ENCODE results near the gene SEMA5A.

The SEMA5A gene

GRCh38 chr5:9230355-9230754 lies 315.5 kb downstream of the SEMA5A start:
- no peak for DNase-seq (ENCODE audit: low read depth in 2 of 3, low spot score in 2 of 3)

- no peak for DNase-seq (ENCODE audit: low read depth in 2 of 3, low spot score in 2 of 3)
These were observed 319.8 kb downstream of the SEMA5A start for GRCh38 chr5:9226016-9226536.

GRCh38 chr5:9222054-9222976 lies 323.6 kb downstream of the SEMA5A start:
- no peak for DNase-seq (ENCODE audit: low read depth in 2 of 3, low spot score in 2 of 3)

- no peak for DNase-seq (ENCODE audit: low read depth in 2 of 3, low spot score in 2 of 3)
These were observed 327.5 kb downstream of the SEMA5A start for GRCh38 chr5:9218358-9218757.

- DNase-seq (ENCODE audit: low read depth in 2 of 3, low spot score in 2 of 3) = no peak
These were observed 333.3 kb downstream of the SEMA5A start for GRCh38 chr5:9212605-9213004.

GRCh38 chr5:9209846-9210492 lies 335.9 kb downstream of the SEMA5A start:
- DNase-seq (ENCODE audit: low read depth in 2 of 3, low spot score in 2 of 3) = no peak

GRCh38 chr5:9207817-9208418 lies 338.0 kb downstream of the SEMA5A start:
- no peak for DNase-seq (ENCODE audit: low read depth in 2 of 3, low spot score in 2 of 3)

- DNase-seq (ENCODE audit: low read depth in 2 of 3, low spot score in 2 of 3) = no peak
These were observed 343.2 kb downstream of the SEMA5A start for GRCh38 chr5:9202636-9203035.

GRCh38 chr5:9201761-9202160 lies 344.1 kb downstream of the SEMA5A start:
- no peak for DNase-seq (ENCODE audit: low read depth in 2 of 3, low spot score in 2 of 3)

- DNase-seq (ENCODE audit: low read depth in 2 of 3, low spot score in 2 of 3) = no peak
These were observed 344.9 kb downstream of the SEMA5A start for GRCh38 chr5:9201011-9201410.

GRCh38 chr5:9198394-9198793 lies 347.5 kb downstream of the SEMA5A start:
- DNase-seq (ENCODE audit: low read depth in 2 of 3, low spot score in 2 of 3) = no peak

- DNase-seq (ENCODE audit: low read depth in 2 of 3, low spot score in 2 of 3) = no peak
These were observed 348.0 kb downstream of the SEMA5A start for GRCh38 chr5:9197881-9198260.

- DNase-seq (ENCODE audit: low read depth in 2 of 3, low spot score in 2 of 3) = no peak
These were observed 349.3 kb downstream of the SEMA5A start for GRCh38 chr5:9196403-9197227.

- no peak for DNase-seq (ENCODE audit: low read depth in 2 of 3, low spot score in 2 of 3)
These were observed 351.4 kb downstream of the SEMA5A start for GRCh38 chr5:9194509-9194908.

GRCh38 chr5:9192266-9192665 lies 353.6 kb downstream of the SEMA5A start:
- no peak for DNase-seq (ENCODE audit: low read depth in 2 of 3, low spot score in 2 of 3)

GRCh38 chr5:9189681-9190080 lies 356.2 kb downstream of the SEMA5A start:
- no peak for DNase-seq (ENCODE audit: low read depth in 2 of 3, low spot score in 2 of 3)

GRCh38 chr5:9188956-9189355 lies 356.9 kb downstream of the SEMA5A start:
- DNase-seq (ENCODE audit: low read depth in 2 of 3, low spot score in 2 of 3) = no peak

- DNase-seq (ENCODE audit: low read depth in 2 of 3, low spot score in 2 of 3) = no peak
These were observed 357.7 kb downstream of the SEMA5A start for GRCh38 chr5:9188131-9188530.

- no peak for DNase-seq (ENCODE audit: low read depth in 2 of 3, low spot score in 2 of 3)
These were observed 358.3 kb downstream of the SEMA5A start for GRCh38 chr5:9187614-9188013.

- DNase-seq (ENCODE audit: low read depth in 2 of 3, low spot score in 2 of 3) = no peak
These were observed 359.8 kb downstream of the SEMA5A start for GRCh38 chr5:9186069-9186468.

- DNase-seq (ENCODE audit: low read depth in 2 of 3, low spot score in 2 of 3) = no peak
These were observed 361.9 kb downstream of the SEMA5A start for GRCh38 chr5:9183992-9184391.

All from activated CD8-positive, alpha-beta memory T cell treated with anti-CD3 and anti-CD28 coated beads for 48 hours (primary cell).